Endodermal cell (in vitro differentiated cells): ENCODE measurements around the gene GANC. TPM values are rescaled to one million over a fixed set of nuclear protein-coding genes. Genes with fewer than 3 reads are reported as not detected.

Experiments
- DNase-seq: peaks from one replicate; pipeline ENCODE4 v3.0.0-alpha.2; 2017
- H3K27ac ChIP-seq: 2 replicates; pipeline ENCODE4 v1.5.1; 2013; ENCODE audit warnings: mild to moderate bottlenecking, low read depth, low read length, moderate library complexity
- H3K27me3 ChIP-seq: 2 replicates; pipeline ENCODE4 v1.6.1; 2013; ENCODE audit warnings: mild to moderate bottlenecking, low read length, moderate library complexity; ENCODE audit not compliant: insufficient read depth, control insufficient read depth, poor library complexity, severe bottlenecking
- H3K36me3 ChIP-seq: 2 replicates; pipeline ENCODE4 v1.7.0; 2013; ENCODE audit warnings: mild to moderate bottlenecking, low read length, moderate library complexity; ENCODE audit not compliant: control insufficient read depth, insufficient read depth
- H3K4me1 ChIP-seq: one replicate; pipeline ENCODE4 v1.7.0; 2013; ENCODE audit warnings: low read length; ENCODE audit not compliant: control insufficient read depth, insufficient read depth
- H3K4me3 ChIP-seq: 2 replicates; pipeline ENCODE4 v1.5.1; 2013; ENCODE audit warnings: mild to moderate bottlenecking, low read length, moderate library complexity
- H3K9ac ChIP-seq: 2 replicates; pipeline ENCODE4 v1.6.1; 2013; ENCODE audit warnings: mild to moderate bottlenecking, low read length, moderate library complexity; ENCODE audit not compliant: poor library complexity, severe bottlenecking; ENCODE audit errors: extremely low read depth
- H3K9me3 ChIP-seq: 2 replicates; pipeline ENCODE4 v1.6.1; 2013; ENCODE audit warnings: mild to moderate bottlenecking, low read length, moderate library complexity; ENCODE audit not compliant: control insufficient read depth
- H3K27ac Mint-ChIP-seq: 2 replicates; pipeline ENCODE4 v1.8.0; 2020; ENCODE audit warnings: mixed read lengths
- H3K27me3 Mint-ChIP-seq: 2 replicates; pipeline ENCODE4 v1.8.0; 2021; ENCODE audit warnings: mild to moderate bottlenecking, mixed read lengths; ENCODE audit not compliant: insufficient read depth
- H3K36me3 Mint-ChIP-seq: 2 replicates; pipeline ENCODE4 v1.8.0; 2020; ENCODE audit warnings: low read depth, mixed read lengths
- H3K4me1 Mint-ChIP-seq: 2 replicates; pipeline ENCODE4 v1.8.0; 2020; ENCODE audit warnings: mixed read lengths
- H3K4me3 Mint-ChIP-seq: 2 replicates; pipeline ENCODE4 v1.8.0; 2020; ENCODE audit warnings: mild to moderate bottlenecking, moderate library complexity, mixed read lengths
- H3K9me3 Mint-ChIP-seq: 2 replicates; pipeline ENCODE4 v1.8.0; 2020; ENCODE audit warnings: mild to moderate bottlenecking, mixed read lengths
- CTCF ChIP-seq: fragments of 200-600 bp; sonication (generic); conservative IDR thresholded peaks from 2 replicates; pipeline ENCODE4 v1.5.0; 2021; ENCODE audit warnings: antibody characterized with exemption, mild to moderate bottlenecking
- WGBS, 2 experiments: methylation state at CpG; one replicate each; pipeline versions ENCODE4 v1.1.5 to v1.1.7; 2013; ENCODE audit warnings: missing lambda C conversion rate in 2 of 2, mixed read lengths in 1 of 2; ENCODE audit not compliant: insufficient coverage in 1 of 2, insufficient read length in 1 of 2; 5-methylcytosine and 5-hydroxymethylcytosine counted together
- total RNA-seq, 2 donors: library from RNA; stranded (reverse); fragmentation: NEBNext Ultra II Directional in 1 of 2; extraction: Animal tissue kit (Norgen Biotek cat#: 25700) in 1 of 2; gene quantifications; 2 replicates in 1 of 2; 3 replicates in 1 of 2; pipeline ENCODE4 v1.2.1, GENCODE V29; 2021

GANC gene
- total RNA-seq, 2 donors from 2014 or later, result 13.8 to 17.1 TPM

DNA sequence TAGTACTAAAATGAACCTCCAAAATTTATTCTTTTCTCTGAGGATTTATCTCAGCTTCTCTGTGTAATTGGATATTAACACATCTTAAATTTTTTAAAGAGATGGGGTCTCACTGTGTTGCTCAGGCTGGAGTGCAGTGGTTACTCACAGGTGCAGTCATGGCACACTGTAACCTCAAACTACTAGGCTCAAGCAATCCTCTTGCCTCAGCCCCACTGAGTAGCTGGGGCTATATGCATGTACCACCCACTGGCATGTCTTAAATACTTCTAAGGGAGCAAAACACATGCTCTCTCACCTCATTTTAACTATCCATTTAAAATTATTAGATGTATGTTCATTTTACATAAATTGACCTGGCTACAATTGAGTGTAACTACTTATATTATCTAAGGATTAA lies 11.6 kb downstream of the GANC start:
- no peak for TF ChIP-seq CTCF
- no peaks in the 10 kb centered on the region for H3K4me1 Mint-ChIP-seq
- DNase-seq, result no peak
- H3K27me3 Mint-ChIP-seq, result no peaks in the 10 kb centered on the region
- no peak overlapping the region for H3K4me3 Mint-ChIP-seq
- Histone ChIP-seq H3K4me1 (no peaks in the 10 kb centered on the region), H3K27ac (no peak overlapping the region), H3K27me3 (no peaks in the 10 kb centered on the region), H3K36me3 (no peaks in the 10 kb centered on the region), H3K9ac (no peak overlapping the region), H3K4me3 (no peak overlapping the region), H3K9me3 (no peaks in the 10 kb centered on the region)
- H3K36me3 Mint-ChIP-seq, result no peaks in the 10 kb centered on the region
- no peaks in the 10 kb centered on the region for H3K9me3 Mint-ChIP-seq
- H3K27ac Mint-ChIP-seq, result no peak overlapping the region

DNA sequence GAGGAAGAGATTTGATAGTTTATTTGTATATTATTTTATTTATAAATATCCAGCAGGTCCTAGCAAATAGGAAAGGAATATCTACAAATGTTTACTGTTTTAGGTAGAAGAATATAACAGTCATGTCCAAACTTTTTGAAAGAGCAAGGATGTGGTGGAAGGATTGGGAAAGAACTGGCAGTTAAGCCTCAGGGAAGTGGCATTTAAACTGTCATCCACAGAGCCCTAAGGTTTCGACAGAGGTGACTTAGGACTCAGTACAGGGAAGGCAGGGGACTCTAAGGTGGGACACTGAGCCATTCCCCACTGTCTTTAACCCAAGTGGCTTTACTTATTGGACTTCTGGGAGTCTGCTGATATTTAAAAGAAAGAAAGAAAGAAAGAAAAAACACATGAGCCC lies 12.0 kb downstream of the GANC start:
- Histone ChIP-seq H3K9me3 (no peaks in the 10 kb centered on the region), H3K9ac (no peak overlapping the region), H3K36me3 (no peaks in the 10 kb centered on the region), H3K4me3 (no peak overlapping the region), H3K27ac (no peak overlapping the region), H3K4me1 (no peaks in the 10 kb centered on the region), H3K27me3 (no peaks in the 10 kb centered on the region)
- TF ChIP-seq CTCF, result no peak
- Mint-ChIP-seq H3K9me3 (no peaks in the 10 kb centered on the region), H3K4me1 (no peaks in the 10 kb centered on the region), H3K27me3 (no peaks in the 10 kb centered on the region), H3K4me3 (no peak overlapping the region), H3K27ac (no peak overlapping the region), H3K36me3 (no peaks in the 10 kb centered on the region)
- no peak for DNase-seq
- WGBS, 2 experiments, result 83 to 85% methylated on average over 1 of the region's 1 CpG

- Mint-ChIP-seq H3K9me3 (no peaks in the 10 kb centered on the region), H3K4me3 (no peak overlapping the region), H3K27ac (no peak overlapping the region), H3K4me1 (no peaks in the 10 kb centered on the region), H3K27me3 (no peaks in the 10 kb centered on the region), H3K36me3 (no peaks in the 10 kb centered on the region)
- TF ChIP-seq CTCF, result no peak
- 85 to 96% methylated on average over 3 to 4 of the region's 4 CpGs for WGBS, 2 experiments
- no peak overlapping the region for H3K27ac ChIP-seq
- H3K36me3 ChIP-seq, result no peaks in the 10 kb centered on the region
- H3K4me1 ChIP-seq, result no peaks in the 10 kb centered on the region
- no peak for DNase-seq
- no peak overlapping the region for H3K9ac ChIP-seq
- no peaks in the 10 kb centered on the region for H3K27me3 ChIP-seq
- no peak overlapping the region for H3K4me3 ChIP-seq
- no peaks in the 10 kb centered on the region for H3K9me3 ChIP-seq
These were observed 13.5 kb downstream of the GANC start for GRCh38 chr15:42286445-42287029.
